Stimulated activated CD4-positive, alpha-beta T cell treated with anti-CD3 and anti-CD28 coated beads, Interleukin-15, amount 100 ng/mL, for 24 hours (primary cell): Measurements from ENCODE around the gene SDF4.

ENCODE experiments used
- DNase-seq: peaks from one replicate; pipeline ENCODE4 v3.0.0-alpha.2; 2020

Gene SDF4, protein sequence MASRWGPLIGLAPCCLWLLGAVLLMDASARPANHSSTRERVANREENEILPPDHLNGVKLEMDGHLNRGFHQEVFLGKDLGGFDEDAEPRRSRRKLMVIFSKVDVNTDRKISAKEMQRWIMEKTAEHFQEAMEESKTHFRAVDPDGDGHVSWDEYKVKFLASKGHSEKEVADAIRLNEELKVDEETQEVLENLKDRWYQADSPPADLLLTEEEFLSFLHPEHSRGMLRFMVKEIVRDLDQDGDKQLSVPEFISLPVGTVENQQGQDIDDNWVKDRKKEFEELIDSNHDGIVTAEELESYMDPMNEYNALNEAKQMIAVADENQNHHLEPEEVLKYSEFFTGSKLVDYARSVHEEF

DNA sequence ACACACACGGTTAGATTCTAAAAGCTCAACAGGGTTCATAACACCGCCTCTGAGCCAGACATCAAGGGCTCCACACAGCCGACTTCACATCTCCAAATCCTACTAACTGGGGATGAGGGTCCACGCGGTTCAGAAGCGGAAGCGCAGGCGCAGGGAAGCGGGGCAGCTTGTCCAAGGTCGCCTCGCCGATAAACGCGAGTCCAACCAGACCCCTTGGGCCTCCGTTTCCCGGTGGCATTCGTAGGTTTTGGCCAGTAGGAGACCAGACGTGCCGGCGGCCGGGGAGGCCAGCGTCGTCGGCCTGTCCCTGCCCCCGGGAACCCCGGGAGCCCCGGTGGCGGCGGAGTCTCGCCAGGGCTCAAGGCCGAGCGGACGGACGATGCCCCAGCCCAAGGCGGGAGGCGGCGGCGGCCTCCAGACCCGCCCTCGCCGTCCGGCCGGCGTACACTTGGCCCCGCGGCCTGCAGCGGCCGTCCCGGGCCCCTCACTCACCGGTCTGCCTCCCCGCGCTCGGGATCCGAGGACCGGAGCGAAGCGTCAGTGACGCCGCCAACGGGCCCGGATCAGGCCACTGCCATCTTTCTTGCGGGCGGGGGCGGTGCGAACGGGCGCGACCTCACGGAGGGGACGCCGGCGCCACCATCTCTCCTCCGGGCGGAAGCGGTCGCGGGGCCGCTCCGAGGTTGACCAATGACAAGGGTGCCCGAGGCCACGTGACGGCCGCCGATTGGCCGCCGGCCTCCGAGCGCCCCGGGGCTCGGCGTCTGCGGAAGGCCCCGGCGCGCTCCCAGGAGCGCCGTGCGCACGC, at the start of gene SDF4:
TSS of gene SDF4 (minus strand) at position 602 of the 808 bp plus-strand sequence. CDS start 3,229 bp downstream, outside the sequence.
- peak; percentile 98 for DNase-seq

DNA sequence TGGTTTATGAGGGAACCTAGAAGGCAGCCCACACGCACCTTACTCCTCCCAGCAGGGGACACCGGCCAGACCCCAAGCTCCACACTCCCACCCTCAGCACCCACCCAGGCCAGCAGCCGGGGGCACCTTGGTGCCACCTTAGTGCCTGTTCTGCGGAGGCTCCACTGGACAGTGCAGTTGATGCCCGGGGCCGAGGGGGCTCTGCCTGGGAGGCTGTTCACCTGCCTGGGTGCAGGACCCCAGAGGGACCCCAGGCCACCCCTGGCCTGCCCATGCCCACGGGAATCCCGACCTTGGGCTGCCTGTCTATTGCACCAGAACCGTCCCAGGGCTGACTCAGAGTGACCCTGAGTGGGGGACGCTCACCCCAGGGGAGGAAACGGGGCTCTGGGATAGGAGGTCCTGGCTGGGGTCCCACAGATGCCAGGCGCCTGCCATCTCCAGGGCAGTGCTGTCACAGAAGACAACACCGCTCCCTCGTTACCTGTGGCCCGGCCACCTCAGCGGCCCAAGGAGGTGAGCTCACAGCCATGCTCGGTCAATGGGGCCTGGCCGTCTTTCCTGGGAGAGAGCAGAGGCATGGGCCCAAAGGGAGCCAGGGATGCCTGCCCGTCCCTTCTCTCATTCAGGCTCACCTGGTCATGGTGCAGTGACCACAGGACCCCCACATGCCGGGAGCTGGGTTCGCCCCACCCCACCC, 49.1 kb upstream of the SDF4 start:
- no peak for DNase-seq

DNA sequence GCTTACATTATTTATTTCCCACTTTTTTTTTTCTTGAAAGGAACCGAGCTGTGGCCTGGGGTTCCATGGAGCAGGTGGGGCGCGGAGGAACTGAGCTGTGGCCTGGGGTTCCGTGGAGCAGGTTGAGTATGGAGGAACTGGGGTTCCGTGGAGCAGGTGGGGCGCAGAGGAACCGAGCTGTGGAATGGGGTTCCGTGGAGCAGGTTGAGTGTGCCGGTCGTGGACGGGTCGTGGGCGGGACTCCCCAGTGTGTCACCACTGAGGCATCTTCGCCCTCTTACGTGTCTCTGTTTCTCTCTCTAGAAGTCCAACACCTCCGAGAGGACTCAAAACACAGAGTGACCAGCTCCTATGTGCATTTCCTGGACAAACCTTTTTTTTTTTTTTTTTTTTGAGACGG, 47.2 kb upstream of the SDF4 start:
- DNase-seq: no peak

DNA sequence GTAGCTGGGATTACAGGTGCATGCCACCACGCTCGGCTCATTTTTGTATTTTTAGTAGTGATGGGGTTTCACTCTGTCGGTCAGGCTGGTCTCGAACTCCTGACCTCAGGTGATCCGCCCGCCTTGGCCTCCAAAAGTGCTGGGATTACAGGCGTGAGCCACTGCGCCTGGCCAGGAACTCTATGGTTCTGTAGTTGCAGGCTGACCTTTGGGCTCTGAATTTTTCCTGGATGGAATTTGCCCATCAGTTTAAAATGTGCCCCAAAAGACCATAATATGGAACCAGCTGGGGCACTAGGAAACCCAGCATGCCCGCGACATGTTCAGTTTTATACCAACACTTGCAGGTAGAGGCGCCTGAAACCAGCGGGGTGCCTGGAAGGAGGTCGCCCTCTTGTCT, 46.8 kb upstream of the SDF4 start:
- no peak for DNase-seq

DNA sequence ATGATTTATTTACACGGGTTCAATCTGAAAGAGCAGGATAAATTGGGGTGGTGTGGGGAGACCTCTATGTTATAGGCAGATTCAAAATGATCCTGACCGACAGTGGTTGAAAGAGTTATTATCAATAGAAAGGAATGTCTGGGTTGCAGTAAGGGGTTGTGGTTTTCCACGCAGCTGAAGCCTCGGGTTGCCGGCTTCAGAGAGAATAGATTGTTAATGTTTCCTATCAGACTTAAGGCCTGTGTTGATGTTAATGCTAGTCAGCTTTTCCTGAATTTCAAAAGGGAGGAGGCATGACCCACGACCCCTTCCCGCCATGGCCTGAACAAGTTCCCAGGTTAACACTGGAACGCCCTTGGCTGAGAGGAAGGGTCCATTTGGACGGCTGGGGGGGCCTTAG, 44.0 kb upstream of the SDF4 start:
- no peak for DNase-seq

DNA sequence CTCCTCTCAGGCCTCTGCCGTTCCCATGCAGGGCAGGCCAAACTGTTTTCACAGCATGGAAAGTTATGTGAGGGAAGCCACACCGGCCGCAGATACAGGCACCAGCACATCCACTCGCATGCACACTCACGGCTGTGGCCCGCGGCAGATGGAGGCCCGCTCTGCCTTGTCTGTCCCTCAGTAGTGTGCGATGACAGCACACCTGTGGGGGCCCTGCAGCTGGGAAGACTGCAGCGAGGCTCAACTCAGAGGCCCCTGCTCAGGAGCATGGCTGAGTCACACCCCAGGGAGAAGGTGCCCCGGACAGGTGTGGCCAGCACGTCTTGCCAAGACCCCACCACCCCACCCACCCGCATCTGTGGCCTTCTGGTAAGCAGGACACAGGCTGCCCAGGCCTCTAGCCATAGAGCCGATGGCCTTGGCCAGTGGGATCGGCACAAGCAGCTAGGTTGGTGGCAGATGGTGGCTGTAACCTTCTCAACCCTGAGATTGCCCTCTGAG, 43.2 kb upstream of the SDF4 start:
- no peak for DNase-seq

DNA sequence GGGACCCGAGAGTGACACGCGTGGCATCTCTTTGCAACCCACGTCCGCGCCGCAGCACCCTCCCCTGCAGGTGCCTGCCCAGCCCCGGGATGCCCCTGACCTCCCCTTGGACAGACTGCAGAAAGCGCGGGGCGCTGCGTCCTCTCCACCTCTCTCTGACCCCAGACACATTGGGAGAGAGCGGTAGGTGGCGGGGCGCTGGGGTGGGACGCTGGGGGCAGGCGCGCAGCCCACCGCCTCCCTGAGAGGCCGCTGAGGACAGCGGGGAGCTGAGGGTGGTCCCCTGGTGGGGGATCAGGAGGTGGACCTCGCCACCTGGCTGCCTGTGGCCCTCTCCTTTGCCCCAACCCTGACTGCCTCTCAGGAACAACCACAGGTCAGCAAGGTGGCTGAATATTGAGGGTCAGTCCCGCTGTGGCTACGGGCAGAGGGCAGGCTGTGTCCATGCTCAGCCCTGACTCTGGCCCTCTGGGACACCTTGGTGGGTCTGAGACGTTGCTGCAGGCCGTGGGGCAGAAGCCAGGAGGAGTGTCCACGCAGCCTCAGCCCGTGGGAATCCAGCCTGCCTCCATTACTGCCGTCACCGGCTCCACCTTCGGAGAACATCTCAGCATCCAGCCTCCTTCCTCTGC, 42.6 kb upstream of the SDF4 start:
- no peak for DNase-seq

DNA sequence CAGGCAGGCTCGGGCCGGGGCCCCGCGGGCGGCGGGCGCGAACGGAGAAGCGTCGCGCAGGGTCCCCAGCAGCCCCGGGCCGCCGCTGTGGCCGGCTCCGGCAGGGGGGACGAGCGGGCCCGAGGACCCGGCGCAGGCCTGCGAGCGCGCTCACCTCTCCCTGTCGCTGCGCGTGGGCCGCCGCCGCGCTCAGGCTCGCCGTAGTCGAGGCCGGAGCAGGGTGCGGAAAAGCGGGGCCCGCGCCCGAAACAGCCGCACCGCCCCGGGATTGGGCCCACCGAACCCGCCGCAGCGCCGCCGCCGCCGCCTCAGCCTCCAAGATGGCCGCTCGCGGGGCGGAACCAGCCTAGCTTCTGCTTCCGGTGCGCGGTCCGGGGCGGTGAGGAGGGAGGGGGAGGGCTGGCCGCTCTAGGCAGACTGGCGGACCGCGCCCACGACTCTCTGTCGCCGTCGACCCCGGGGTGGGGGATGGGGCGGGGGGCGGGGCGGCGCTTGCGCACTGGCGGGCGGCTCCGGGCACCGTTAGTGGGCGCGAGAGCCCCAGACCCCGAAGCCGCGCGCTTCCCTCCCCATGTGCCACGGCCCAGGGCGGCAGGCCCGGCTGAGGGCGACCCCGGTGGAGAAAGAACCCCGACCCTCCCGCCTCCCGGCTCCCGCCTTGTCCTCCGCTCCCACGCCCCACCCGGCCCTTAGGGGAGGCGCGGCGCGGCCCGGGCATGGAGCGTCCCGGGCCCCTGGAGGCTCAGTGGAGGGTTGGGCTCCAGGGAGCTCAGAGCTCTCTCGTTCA, 41.9 kb upstream of the SDF4 start, which contains the start of gene UBE2J2:
TSS of gene UBE2J2 (minus strand) at position 343 of the 787 bp plus-strand sequence. CDS start 5,862 bp downstream, outside the sequence.
- peak; percentile 97 for DNase-seq

DNA sequence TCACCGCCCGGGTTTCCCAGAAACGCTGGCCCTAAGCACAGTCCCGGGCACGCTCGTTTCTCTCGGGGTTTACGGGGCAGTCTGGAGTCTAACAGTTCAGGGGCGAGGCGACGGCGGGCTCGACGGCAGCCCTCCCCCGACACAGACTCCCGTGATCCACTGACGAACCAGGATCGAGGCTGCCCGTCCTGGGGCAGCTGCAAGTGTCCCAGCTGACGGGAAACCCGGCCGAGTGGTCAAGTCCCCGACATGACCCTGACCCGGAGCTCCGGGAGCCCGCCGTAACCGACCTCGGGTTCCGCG, 41.4 kb upstream of the SDF4 start:
- DNase-seq: no peak

DNA sequence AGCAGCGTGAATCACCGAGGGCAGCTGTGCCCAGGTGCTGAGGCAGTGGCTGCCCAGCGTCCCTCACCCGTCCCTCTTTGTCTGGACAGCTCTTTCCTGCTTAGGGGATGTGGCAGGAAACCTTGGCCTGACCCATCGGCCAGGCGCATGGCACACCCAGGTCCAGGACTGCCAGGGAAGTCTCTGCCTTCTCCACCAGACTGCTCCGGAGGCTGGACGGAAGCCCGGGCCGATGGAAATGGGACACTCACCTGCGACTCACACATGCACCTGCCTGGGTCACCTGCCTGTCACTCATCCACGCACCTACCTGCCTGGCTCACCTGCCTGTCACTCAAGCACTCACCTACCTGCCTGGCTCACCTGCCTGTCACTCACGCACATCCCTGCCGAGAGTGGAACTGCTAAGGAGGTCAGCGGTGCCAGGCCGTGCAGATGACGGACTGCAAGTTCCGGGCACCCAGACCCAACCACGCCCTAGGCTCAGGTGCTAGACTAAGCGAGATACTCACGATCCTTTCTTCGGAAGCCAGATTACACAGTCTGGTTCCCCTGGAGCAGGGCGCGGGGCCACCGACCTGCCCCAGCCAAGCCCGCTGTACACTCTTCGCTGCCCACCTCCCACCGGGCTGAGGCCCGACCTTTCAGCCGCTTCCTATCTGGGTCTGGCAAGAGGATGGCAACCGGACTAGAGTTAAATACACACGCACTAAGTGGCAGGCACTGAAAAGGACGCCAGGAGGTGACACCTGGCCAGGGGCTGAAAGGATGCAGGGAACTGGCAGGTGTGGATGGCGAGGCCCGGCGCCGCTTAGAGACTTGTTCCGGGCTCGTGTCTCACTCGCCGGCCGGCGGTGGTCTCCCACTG, 40.8 kb upstream of the SDF4 start:
- no peak for DNase-seq

DNA sequence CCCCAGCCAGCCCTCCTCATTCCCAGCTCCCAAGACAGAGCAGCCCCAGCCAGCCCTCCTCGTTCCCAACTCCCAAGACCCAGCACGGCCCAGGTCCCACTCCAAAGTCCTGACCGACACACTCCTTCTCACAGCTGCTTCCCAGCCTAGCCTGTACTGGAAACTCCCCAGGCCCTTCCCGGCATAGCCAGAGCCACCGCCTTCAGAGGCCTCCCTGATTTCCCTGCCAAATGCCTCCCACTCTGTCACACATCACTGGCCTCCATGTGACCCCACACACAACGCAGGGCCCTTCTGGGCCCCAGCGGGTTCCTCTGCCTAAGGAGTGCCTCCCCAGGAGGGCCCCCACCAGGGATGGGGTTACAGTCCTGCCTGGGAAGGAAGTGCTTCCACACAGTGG, 39.0 kb upstream of the SDF4 start:
- DNase-seq: no peak

DNA sequence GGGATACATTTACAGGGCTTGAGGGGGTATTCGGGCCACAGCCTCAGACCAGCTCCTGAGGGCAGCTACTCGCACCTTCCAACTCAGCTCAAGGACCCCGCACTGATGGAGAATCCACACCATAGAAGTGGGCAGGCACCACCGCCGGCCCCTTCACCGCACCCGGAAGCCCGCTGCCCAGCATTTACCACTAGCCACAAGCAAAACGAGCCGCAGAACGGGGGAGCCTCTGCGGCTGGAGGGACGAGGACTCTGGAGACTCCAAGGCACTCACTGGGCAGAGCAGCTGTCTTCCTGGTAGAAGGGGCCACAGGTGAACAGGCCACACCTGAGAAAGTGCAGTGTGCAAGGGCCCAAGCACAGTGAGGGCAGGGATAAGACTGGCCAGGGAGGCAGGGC, 36.5 kb upstream of the SDF4 start:
- DNase-seq: no peak

DNA sequence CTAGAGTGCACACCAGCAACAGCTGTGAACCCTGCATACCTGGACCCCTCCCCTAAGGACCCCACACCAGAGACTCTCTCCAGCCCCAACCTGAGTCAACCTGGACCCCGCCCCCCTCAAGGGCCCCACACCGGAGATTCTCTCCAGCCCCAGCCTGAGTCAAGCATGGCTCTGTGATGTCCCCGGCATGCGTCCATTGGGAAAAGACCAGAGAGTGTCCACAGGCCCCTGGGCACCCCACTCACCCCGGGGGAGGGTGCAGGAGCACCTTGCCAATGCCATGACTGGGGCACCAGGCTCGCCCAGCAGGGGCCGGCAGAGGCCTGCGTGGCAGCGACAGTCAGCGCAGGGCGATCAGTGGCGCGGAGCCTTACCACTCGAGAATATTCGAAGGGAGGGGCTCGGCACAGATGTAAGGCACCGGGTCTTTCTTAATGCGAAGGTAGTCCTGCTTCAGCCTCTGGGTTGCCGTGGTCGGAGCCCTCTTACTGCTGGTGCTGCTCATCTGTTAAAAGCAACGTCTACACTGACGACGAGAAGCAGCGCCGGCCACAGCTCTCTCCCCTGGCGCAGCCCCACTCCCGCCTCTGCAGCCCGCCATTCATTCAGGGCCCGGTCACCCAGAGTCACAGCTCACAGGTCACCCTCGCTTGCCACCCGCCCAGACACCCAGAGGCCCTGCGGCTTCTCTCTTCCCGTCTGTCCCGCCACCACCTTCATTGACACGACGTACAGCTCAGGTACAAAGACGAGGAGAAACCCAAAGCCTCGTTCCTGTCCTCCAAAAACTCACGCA, 35.9 kb upstream of the SDF4 start:
- no peak for DNase-seq

DNA sequence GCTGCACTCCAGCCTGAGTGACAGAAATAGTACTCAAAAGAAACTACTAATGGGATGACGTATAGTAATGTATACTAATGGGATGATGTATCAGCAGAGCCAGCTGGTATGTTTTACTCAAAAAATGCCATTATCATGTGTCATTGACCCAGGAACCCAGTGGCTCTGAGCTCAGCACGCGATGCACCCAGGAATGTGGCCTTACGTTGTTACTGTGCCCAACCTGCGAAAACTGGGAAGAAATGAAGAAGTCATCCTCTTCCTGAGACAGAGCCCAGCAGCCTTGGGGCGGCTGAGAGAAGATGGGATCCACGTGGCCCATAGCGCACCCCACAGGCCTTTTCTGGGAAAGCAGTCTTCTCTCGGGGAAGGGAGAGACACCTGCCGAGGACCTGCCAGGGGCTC, 33.1 kb upstream of the SDF4 start:
- no peak for DNase-seq

DNA sequence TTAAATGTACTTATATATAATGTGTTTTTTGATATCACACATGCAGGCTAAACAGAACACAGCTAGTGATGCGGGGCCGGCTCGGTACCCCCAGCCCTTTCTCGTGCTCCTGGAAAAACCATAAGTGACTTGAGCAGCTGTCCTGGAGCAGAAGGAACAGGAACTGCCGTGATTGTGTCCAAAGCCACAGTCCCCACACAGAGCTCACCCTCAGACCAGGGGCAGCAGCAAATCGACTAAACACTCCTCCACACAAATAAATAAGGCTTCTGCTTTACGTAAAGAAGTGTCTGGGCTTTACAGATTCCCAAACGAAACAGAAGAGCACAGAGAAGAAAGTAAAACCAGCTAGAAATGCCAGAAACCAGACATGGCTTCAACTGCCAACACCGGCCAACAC, 32.2 kb upstream of the SDF4 start:
- DNase-seq: no peak

DNA sequence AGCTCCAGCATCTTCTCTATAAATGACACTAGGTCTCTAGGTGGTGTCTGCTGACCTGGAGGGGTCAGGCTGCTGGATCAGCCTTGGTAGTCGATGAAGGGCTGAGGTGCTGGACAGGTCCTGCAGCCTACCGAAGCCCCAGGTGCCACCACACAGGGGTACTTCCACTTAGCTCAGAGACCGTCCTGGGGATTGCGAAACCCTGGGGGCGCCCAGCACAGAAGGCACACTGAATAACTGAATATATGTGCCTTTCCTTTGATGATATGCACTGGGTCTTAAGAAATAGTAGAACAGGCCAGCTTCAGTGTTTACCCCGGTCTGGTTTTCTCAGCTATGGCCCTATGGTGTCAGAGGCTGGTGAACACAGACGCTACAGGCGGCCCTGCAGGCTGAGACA, 31.0 kb upstream of the SDF4 start:
- DNase-seq: no peak

DNA sequence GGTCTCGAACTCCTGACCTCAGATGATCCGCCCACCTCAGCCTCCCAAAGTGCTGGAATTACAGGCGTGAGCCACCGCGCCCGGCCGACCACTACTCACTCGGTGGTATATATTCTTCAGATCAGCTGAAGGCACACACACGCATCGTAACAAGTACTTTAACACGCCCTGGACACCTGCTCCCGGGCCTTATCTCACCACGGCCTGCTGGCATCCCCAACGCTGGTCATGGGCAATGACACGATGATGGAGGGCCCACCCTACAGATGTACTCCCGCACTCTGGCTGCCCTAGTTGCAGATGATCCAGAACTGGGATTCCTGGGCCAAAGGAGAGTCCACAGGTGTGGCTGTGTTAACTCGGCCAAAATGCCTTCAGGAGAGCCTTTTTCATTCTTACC, 30.3 kb upstream of the SDF4 start:
- DNase-seq: no peak

DNA sequence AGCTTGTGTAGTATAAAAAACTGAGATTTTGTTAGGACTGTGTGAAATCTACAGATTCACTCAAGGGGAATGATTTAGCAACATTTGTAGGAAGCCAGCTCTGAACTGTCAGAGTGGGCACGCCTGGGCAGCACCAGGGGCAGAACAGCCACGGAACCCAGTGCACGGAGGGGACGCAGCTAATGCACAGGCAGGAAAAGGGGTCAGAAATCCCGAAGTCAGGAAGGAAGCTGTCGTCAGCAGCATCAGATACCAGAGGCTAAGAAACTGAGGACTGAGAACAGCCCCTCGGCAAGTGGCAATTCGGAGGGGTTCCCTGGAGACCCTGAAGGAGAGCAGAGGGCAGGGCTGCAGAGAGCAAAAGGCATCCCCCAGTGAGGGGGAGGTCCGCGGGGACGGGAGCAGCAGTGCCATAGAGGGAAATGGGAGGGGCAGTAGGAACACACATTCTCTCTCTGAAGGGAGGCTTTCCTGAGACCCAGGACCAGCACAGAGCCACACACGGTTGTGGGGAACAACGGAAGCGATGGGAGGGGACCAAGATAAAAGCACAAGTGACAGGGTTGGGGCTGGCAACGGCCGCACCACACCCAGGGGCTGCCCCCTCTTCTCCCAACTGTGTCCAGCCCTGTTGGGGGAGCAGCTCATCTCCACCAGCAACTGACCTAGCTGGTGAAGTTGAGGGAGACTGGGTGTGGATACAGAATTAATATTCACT, 29.2 kb upstream of the SDF4 start:
- no peak for DNase-seq

DNA sequence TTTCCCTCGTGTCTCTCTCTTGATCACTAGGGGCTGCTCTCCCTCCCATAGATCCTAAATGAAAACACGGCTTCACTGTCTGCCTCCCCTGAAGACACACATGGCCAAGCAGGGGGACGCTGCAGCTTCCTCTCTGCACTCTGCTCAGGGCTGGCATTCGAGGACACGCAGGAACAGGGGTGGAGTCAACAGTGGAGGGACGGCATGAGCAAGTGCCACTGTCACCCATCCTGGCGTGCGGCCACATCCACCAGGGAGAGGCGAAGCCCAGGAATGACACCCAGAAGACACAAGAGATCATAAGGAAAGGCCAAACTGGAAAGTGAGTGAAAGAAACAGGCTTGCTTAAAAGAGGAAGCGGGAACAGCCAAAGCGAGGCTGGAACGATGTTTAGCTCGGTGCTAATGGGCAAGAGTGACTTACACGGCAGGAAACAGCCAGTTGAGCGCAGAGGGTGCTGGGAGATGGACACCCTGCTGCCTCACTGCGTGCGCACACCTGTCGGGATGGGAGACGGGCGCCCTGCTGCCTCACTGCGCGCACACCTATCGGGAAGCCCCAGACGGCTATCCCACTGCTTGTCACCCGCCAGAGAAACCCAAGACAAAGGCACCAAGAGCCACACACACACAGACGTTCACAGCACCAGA, 28.3 kb upstream of the SDF4 start:
- DNase-seq: no peak
